NCI-H524 treated with DMSO at 0.1 percent for 48 hours (cell line): Measurements from ENCODE around the gene ECI1.

Experiments used
- DNase-seq: peaks from one replicate; lab custom pipeline; 2025; lab: John Stamatoyannopoulos, UW

The ECI1 gene

DNA sequence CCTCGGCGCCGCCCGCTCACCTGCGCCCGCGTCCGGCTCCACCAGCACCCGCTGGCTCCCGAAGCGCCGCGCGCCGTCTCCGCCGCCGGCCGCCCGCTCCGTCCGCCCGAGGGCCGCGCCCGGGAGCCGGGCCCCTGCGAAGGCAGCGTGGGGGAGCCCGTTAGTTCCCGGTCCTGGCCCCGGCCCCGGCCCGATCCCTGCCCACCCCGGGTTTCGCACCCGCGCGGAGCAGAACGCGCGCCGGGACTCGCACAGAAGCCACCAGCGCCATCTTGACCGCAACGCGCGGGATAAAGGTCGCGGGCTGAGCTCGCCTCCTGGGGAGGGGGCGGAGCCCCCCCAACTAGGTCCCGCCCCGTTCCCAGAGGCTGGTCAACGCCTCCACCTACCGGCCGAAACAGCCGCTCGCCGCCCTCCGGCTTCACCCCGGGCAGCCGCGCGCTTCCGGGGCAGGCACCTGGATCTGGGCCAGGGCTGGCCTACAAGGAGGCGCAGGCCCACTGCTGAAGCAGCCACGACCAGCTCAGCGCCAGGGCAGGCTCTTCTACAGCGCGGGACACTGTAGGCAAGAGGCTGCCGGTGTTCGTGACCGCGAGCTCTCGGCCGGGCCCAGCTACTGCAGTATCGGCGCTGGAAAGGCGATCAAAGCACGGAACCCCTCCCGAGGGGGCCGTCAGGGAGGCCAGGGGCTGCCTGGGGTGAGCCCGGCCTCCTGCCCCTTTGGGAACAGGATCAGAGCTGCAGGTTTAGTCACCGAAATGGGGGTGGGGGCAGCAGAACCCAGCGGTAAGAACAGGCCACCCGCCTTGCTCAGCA lies at the start of gene ECI1:
Gene ECI1, minus strand, starts transcription at position 292 of the 816 bp plus-strand sequence. Its CDS starts 21 bp downstream, at position 271.
- peak; percentile 75 for DNase-seq

GRCh38 chr16:2299915-2300192 lies 48.5 kb upstream of the ECI1 start:
- DNase-seq, result no peak

DNA sequence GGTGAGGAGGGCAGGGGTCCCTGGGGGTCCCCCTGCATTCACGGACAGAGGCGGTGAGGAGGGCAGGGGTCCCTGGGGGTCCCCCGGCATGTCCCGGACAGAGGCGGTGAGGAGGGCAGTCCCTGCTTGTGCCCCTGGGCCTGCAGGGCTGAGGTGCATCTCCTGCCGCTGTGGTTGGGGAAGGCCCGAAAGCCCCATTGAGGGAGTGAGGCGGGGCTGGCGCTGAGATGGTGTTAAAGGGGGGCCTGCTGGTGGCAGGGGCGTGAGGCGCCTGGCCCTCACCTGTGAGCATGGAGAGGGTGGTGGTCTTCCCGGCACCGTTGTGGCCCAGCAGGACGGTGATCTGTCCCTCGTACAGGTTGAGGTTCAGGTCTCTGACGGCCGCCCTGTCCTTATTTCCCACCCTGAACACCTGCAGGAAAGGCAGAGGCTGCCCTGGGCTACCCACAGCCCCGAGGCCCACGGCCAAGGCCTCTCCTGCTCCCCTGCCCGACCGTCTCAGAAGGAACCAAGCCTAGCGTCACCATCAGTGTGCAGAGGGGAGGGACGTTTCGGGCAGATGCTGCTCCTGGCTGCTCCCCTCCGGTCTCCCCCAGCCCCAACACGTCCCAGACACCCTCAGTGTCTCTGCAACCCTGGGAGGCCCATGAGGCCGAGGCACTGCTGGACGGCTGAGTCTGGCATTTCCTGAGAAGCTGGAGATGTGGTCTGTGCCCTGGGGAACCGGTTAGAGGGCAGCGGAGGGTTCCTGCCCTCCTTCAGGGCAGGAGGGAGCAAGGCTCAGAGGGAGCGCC lies 47.9 kb upstream of the ECI1 start:
- DNase-seq, result no peak

DNA sequence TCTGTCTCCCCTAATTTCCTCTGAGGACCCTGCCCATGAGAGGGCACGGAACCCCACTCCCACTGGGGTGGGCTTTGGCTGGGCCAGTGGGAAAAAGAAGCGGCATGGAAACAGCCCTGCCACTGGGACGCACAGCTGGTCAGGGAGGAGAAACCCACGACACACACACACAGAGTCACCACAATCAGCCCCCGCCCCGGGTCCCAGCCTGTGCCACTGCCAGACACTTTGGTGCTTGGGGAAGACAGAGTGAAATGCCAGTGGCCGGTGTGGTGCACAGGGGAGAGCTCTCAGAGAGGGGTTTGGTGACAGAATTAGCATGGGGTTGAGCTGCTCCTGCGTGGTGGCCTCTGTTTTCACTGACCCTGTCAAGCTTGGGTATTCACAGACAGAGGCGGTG lies 47.2 kb upstream of the ECI1 start:
- no peak for DNase-seq

DNA sequence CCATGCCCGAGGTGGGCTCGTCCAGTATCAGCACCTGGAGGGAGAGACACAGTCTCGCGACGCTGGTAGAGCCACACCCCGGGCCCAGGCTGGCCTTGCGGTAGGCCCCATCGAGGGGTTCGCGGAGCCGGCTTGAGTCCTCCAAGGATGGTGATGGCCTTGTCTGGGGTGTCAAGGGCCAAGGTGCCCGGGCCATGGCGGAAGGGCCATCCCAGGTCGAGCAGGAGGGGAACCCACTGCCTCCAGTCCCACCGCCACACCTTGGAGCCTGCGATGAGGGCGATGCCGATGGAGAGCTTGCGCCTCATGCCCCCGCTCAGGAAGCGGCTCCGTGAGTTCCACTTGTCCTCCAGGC lies 46.1 kb upstream of the ECI1 start:
- DNase-seq, result no peak

DNA sequence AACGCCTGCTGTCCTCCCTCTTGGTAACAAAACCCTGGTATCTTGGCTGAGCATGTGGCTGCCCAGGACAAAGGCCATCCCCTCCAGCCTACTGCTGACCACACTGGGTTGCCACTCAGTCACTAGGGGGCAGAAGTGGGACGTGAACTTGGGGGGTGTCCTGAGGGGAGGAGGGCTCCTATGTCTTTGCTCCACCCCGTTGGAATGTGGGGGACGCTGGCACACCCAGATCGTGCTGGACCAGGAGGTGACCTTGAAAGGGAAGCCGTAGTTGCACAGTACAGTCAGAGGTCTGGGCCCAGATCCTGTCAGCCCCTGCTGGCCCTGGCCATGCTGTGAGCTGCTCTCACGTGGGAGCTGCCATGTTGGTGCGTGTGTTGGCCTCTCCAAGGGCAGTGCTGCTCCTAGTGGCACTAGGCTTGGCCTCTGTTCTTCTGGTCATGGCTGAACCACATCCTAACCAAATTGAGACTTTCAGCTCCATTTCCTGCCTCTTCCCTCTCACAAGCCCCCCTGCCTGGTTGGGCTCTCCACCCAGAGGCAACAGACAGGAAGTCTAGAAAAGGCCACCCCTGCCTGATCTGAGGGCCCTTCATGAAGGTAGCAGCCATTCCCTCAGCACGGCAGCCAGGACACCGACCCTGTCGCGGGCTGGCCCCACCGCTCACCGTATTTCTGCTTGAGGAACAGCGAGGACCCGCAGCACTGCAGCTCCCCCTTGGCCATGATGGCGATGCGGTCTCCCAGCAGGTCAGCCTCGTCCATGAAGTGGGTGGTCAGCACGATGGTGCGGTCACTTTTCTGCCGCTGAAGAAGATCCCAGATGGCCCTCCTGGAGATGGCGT lies 45.5 kb upstream of the ECI1 start:
- DNase-seq, result no peak

- no peak for DNase-seq
Observed at GRCh38 chr16:2295056-2295798, 43.8 kb upstream of the ECI1 start.

- no peak for DNase-seq
Observed at GRCh38 chr16:2292221-2292620, 40.8 kb upstream of the ECI1 start.

DNA sequence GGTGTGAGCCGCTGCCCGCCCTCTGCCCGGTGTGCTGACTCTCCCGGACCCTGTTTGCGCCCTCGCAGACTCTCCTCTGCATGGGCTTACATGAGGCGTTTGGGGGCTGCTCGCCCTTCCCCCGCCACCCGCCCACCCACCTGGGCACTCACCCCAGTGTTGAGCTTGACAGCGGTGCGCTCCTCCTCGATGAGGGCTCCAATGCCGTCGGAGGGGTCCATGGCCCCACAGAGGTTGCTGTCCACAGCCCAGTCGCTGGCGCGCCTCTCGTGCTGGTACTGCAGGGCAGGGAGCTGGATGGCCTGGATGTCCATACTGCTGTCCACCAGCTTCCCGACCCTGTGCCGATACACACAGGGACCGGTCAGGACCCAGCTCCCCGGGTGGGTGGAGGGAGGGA lies 37.9 kb upstream of the ECI1 start:
- no peak for DNase-seq

- DNase-seq, result peak; percentile 33
Observed at GRCh38 chr16:2288726-2289125, 37.3 kb upstream of the ECI1 start.

DNA sequence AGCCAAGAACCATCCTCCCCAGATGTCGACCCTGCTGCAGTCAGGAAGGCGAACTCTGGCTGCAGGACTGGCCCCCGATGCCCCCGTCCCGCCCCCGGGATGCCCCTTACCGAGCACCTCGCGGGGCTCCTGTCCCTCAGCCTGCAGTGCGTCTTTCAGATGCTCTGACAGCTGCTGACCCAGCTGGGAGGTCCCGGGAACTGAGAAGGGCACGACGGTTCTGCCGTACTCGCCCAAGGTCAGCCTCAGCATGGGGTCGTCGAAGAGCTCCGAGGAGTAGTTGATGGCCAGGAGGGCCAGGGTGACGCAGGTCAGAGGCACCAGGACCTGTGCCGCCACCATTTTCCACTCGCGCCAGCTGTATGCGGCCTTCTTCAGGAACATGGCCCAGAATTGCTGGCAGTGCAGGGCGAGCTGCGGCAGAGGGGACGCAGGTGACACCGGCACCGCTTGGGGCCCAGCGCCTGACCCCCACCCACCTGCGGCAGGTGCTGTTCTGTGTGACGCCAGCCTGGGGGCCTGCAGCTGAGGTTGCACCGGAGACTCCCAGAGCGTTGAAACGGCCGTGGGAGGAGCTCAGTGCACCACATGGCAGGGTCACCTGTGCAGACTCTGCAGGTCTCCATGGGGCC lies 36.6 kb upstream of the ECI1 start:
- no peak for DNase-seq

DNA sequence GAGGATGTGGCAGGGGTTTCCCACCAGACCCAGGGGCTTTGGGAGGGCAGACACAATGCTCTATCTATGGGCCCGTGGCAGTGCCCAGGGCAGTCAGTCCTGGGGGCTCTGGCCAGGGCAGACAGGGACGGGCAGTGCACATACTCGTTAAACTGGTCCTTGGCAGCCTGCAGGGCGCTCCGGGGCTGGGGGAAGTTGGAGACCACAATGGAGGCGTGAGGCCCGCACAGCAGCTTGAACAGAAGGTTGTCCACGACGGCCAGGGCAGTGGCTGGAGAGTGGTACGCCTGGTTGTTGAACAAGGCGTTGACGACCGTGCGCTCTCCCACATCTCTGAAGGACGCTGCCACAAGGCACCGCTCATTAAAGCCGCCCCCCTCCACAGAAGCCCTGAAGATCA lies 35.2 kb upstream of the ECI1 start:
- DNase-seq, result no peak

DNA sequence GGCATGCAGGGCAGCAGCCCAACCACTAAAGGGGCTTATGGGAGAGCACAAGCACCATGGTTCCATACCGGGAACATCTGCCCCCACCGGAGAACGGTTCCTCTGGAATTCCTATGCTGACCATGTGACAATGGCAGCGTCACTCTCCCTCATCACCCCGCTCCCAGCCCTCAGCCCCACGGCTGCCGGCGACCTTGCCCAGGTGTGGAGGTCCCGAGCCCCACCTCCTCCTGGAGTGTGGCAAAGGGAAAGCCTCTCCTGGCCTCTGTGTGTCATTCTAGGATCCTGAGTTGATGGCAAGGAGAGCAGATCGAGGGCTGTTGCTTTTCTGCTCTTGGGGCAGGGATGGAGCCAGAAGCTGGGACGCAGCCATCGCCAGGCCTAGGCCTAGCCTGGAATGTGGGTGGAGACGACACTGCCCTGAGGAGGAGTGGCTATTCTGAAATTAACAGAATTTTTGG lies 34.4 kb upstream of the ECI1 start:
- no peak for DNase-seq

DNA sequence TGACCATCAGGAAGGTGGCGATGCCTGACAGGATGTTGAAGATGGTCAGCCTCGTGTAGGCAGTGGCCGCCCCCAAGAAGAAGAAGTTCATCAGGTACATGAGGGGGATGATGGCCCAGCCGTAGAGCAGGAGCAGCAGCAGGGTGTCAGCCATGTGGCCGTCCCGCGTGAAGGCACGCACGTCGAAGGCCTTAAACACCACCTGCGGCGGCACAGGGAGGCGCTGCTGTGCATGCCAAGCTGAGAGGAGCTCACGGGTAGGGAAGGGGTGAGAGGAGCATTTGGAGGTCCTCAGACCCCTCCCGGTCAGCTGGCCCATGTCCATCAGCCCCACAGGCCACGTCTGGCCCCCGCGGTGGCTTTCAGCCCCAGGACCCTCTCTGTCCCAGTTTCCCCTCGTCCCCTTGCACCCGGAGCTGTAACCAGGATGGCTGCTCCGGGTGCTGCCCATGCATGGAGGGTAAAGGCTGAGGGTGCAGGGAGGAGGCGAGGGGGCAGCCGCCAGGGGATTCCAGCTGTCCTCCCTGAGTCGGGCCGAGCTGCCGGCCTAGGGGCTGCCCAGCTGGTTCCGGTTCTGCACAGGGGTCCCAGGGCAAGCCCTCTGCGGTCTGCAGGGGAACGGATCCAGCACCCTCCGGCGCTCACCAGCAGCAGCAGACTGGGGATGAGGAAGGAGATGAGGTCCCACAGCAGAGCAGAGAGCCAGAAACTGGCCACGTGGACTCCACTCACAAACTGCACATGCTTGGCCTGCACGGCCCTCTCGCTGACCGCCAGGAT lies 33.6 kb upstream of the ECI1 start:
- DNase-seq, result no peak

DNA sequence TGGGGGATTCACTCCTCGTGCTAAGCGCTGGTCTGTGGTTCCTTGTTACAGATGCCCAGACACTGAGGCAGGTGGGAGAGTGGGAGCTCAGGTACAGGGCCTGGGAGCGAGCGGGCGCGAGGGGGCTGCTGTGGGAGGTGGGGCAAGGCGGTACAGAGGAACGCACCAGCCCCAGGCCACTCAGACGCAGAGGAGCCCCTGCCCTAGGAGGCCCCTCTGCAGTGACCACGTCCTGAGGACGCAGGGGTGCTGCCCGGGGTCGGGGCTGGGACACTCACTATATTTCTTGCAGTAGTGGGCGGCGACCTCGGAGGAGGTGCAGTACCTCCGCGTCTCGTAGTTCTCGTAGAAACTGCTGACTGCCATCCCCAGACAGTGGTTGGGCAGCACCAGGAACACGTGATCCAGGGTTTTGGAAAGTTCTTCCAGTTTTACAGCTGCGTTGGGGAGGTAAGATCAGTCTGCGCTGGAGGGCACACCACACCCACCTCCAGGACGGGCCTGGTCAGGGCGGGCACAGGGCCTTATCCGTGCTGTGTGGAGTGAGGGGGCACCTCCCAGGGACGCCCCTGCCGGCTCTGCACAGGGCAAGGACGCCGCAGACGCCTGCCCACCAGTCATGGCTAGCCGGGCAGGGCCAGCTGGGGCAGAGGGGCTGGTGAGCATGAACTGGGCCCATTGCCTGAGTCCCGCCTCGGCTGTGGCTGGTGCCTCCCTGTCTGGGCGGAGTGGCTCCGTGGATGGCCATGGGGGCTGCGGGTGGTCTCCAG lies 32.8 kb upstream of the ECI1 start:
- DNase-seq, result no peak

DNA sequence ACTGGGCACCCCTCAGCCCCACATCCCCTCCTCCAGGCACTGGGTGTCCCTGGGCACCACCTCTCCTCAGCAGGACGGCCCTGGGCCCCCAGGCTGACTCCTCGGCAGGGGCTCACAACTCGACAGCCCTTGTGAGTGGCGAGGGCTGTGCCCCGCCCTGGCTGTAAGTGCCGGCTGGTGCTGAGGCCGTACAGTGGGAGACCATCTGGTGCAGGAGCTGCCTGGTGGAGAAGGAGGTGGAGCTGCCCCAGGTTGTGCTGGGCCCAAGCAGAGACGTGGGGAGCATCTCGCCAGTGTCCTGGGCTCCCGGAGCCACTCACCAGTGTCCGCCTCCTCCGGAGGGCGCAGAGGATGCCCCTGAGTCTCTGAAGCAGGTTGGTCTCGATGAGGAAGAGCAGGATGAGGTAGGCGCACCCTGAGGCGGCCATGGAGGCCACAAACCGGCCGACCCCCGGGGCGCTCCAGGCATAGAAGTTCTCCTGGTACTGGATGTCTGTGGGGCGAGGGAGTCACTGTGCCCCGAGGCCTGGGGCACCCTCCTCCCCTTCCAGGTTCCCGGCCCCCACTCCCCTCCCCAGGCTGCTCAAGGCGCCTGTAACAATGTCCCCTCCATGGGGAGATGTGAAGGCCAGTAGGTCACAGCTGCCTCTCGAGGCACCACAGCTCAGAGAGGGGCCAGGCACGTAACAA lies 31.6 kb upstream of the ECI1 start:
- DNase-seq, result peak; percentile 65

- DNase-seq, result no peak
Observed at GRCh38 chr16:2282262-2282661, 30.9 kb upstream of the ECI1 start.

GRCh38 chr16:2280981-2281542 lies 29.7 kb upstream of the ECI1 start:
- no peak for DNase-seq

DNA sequence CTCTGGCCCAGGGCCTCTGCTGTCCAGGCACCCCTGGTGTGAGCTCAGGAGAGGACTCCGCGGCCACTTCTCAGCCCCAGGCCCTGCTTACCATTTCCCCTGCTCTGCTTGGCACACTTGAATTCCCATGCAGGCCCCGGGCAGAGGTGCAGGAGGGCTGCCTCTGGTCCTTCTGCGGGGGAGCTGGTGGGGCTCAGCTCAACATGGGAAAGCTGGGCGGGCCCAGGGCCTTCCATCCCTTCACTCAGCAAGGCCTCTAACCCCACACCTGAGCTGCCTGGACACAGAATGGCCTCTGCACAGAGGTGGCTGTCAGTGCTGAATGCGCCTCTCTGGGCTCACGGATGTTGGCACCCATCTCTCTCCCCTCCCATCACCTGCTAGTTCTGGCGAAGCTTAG lies 29.1 kb upstream of the ECI1 start:
- no peak for DNase-seq
